EL (cell line): ENCODE data around the gene TCFL5.

ENCODE experiments used
- DNase-seq: peaks from one replicate; pipeline ENCODE4 v3.0.0-alpha.2; 2016

Gene TCFL5

GRCh38 chr20:62820962-62821725 is 40.5 kb downstream of the TCFL5 start:
- no peak for DNase-seq

GRCh38 chr20:62820208-62820961 is 41.2 kb downstream of the TCFL5 start:
- no peak for DNase-seq

GRCh38 chr20:62819494-62820174 is 42.0 kb downstream of the TCFL5 start:
- peak; percentile 76 for DNase-seq

- peak; percentile 61 for DNase-seq
These were observed 42.8 kb downstream of the TCFL5 start for GRCh38 chr20:62818592-62819493.

GRCh38 chr20:62817975-62818591 is 43.5 kb downstream of the TCFL5 start:
- no peak for DNase-seq

- DNase-seq = no peak
These were observed 44.4 kb downstream of the TCFL5 start, which contains the start of gene COL9A3 for GRCh38 chr20:62816884-62817873. Gene COL9A3, plus strand, starts transcription at chr20:62817050. Its CDS starts 15 bp downstream, at chr20:62817065.

GRCh38 chr20:62816031-62816883 is 45.4 kb downstream of the TCFL5 start:
- peak; percentile 34 for DNase-seq

GRCh38 chr20:62815066-62815991 is 46.3 kb downstream of the TCFL5 start:
- peak; percentile 58 for DNase-seq

- no peak for DNase-seq
These were observed 46.9 kb downstream of the TCFL5 start for GRCh38 chr20:62814709-62815065.

- no peak for DNase-seq
These were observed 47.4 kb downstream of the TCFL5 start for GRCh38 chr20:62814060-62814708.

GRCh38 chr20:62813588-62813987 is 48.0 kb downstream of the TCFL5 start:
- no peak for DNase-seq

- no peak for DNase-seq
These were observed 48.8 kb downstream of the TCFL5 start for GRCh38 chr20:62812907-62813200.

- DNase-seq = no peak
These were observed 49.3 kb downstream of the TCFL5 start for GRCh38 chr20:62812181-62812906.

GRCh38 chr20:62811720-62812119 is 49.9 kb downstream of the TCFL5 start:
- DNase-seq = no peak

GRCh38 chr20:62811320-62811719 is 50.3 kb downstream of the TCFL5 start:
- no peak for DNase-seq

GRCh38 chr20:62809530-62810428 is 51.8 kb downstream of the TCFL5 start:
- DNase-seq = no peak
